NCI-H82 treated with DMSO at 0.1 percent for 48 hours (cell line): Measurements from ENCODE around the gene TSHZ2.
A peak's percentile ranks its signal among the peaks of the same experiment; 100 is the strongest.

ENCODE experiments used
- DNase-seq: peaks from one replicate; lab custom pipeline; 2025; ENCODE audit not compliant: unreplicated experiment; lab: John Stamatoyannopoulos, UW

The TSHZ2 gene

GRCh38 chr20:52972190-52972937, at the start of gene TSHZ2:
Gene TSHZ2 (plus strand): TSS chr20:52972358. CDS start chr20:52973294, 936 bp downstream.
- DNase-seq: peak; percentile 33

GRCh38 chr20:52922436-52922835, 49.7 kb upstream of the TSHZ2 start:
- no peak for DNase-seq

- no peak for DNase-seq
Measured at GRCh38 chr20:52923123-52923937, 48.8 kb upstream of the TSHZ2 start.

GRCh38 chr20:52924411-52925271, 47.5 kb upstream of the TSHZ2 start:
- no peak for DNase-seq

- DNase-seq: no peak
Measured at GRCh38 chr20:52926505-52926904, 45.7 kb upstream of the TSHZ2 start.

GRCh38 chr20:52933867-52934266, 38.3 kb upstream of the TSHZ2 start:
- DNase-seq: no peak

GRCh38 chr20:52936351-52937340, 35.5 kb upstream of the TSHZ2 start:
- DNase-seq: no peak

GRCh38 chr20:52937591-52938100, 34.5 kb upstream of the TSHZ2 start:
- DNase-seq: no peak

GRCh38 chr20:52939141-52939540, 33.0 kb upstream of the TSHZ2 start:
- DNase-seq: no peak

GRCh38 chr20:52941808-52942207, 30.4 kb upstream of the TSHZ2 start:
- DNase-seq: no peak

GRCh38 chr20:52943185-52943841, 28.8 kb upstream of the TSHZ2 start:
- no peak for DNase-seq

GRCh38 chr20:52945268-52945667, 26.9 kb upstream of the TSHZ2 start:
- DNase-seq: no peak

- DNase-seq: no peak
Measured at GRCh38 chr20:52945862-52946522, 26.2 kb upstream of the TSHZ2 start.

GRCh38 chr20:52948491-52948890, 23.7 kb upstream of the TSHZ2 start:
- DNase-seq: no peak

- DNase-seq: no peak
Measured at GRCh38 chr20:52953020-52953419, 19.1 kb upstream of the TSHZ2 start.

- no peak for DNase-seq
Measured at GRCh38 chr20:52954849-52955248, 17.3 kb upstream of the TSHZ2 start.

- no peak for DNase-seq
Measured at GRCh38 chr20:52958211-52958610, 13.9 kb upstream of the TSHZ2 start.

GRCh38 chr20:52959125-52959524, 13.0 kb upstream of the TSHZ2 start:
- peak; percentile 79 for DNase-seq

- no peak for DNase-seq
Measured at GRCh38 chr20:52962183-52962582, 10.0 kb upstream of the TSHZ2 start.
